Stimulated activated CD8-positive, alpha-beta memory T cell treated with anti-CD3 and anti-CD28 coated beads, Interleukin-15, amount 100 ng/mL, for 48 hours (primary cell): ENCODE data around the gene COL21A1.
"Not testable (repeated sequence)": the region's sequence is repeated elsewhere in the genome, so short reads cannot be mapped to it uniquely, and the experiment has no call there.

Source experiments
- DNase-seq, 2 donors: peaks; one replicate each; pipeline ENCODE4 v3.0.0-alpha.2; 2020; ENCODE audit warnings: low read depth in 2 of 2

The COL21A1 gene

DNA sequence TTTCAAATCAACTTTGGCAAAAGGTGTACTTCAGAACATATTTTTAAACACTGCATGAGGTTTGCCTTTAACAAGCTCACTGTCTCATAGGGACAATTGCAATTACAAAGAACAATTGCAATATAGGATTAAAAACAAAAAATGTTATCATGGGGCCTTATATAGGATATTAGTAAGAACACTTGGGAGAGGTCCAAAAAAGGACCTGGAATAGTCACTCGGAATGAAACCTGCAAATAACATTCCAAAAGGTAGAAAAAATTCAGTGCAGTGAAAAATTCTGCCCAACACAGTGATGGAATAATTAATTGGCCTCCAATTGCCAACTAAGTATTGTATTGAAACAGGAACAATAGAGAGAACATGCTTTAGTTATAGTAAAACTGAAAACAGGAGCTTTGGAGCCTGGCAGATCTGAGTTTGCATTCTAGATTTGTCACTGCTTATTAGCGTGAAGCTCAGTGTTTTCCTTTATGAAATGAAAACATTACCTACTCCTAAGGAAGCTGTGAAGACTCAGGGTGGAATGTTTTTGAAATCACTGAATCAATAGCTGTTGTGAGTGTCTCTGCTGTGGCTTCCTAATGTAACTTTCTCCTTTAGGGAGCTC, 199.3 kb downstream of the COL21A1 start:
- DNase-seq, result no peak

GRCh38 chr6:56046576-56046975, 200.8 kb downstream of the COL21A1 start:
- no peak for DNase-seq

- no peak for DNase-seq
Measured at GRCh38 chr6:56043761-56044160, 203.6 kb downstream of the COL21A1 start.

- DNase-seq, result no peak
Measured at GRCh38 chr6:56043076-56043475, 204.3 kb downstream of the COL21A1 start.

GRCh38 chr6:56041591-56041990, 205.8 kb downstream of the COL21A1 start:
- no peak for DNase-seq

GRCh38 chr6:56040889-56041301, 206.5 kb downstream of the COL21A1 start:
- no peak for DNase-seq

GRCh38 chr6:56040223-56040622, 207.2 kb downstream of the COL21A1 start:
- no peak for DNase-seq

DNA sequence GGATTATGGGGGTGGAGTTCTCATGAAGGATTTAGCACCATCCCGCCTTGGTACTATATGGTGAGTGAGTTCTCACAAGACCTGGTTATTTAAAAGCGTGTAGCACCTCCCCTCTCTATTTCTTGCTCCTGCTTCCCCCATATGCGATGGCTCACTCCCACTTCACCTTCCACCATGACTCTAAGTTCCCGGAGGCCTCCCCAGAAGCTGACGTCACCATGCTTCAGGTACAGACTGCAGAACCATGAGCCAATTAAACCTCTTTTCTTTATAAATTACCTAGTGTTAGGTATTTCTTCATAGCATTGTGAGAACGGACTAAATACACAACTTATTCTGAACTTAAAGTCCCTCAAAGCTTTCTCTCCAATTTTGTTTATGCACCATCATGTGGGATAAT, 208.6 kb downstream of the COL21A1 start:
- no peak for DNase-seq

GRCh38 chr6:56037601-56038000, 209.8 kb downstream of the COL21A1 start:
- no peak for DNase-seq

GRCh38 chr6:56036916-56037600, 210.3 kb downstream of the COL21A1 start:
- no peak for DNase-seq

GRCh38 chr6:56033401-56033800, 214.0 kb downstream of the COL21A1 start:
- no peak for DNase-seq

DNA sequence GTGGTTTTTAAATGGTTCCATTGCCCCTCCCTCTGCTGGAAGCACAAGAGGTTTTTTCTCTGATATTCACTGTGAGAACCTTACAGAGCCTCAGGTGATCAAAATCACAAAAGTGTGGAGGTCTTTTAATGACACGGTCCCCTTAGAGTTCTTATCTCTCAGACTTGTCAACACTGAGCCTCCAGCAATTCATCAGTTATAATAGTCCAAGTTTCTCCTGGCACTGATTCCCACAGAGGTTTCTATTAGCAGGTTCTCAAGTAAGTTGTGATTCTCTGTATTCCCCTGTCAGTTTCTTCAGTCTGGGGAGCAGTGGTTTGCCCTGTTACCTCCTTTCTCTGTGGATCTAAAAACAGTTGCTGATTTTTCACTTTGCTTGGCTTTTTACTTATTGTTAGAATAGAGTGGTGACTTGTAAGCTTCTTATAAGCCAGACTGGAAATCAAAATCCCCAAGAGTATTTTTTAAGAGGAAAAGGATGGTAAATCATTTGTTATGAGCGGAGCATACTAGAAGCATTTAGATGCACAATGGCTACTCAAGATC, 214.6 kb downstream of the COL21A1 start:
- no peak for DNase-seq

- DNase-seq, result no peak
Measured at GRCh38 chr6:56027865-56028264, 219.5 kb downstream of the COL21A1 start.

DNA sequence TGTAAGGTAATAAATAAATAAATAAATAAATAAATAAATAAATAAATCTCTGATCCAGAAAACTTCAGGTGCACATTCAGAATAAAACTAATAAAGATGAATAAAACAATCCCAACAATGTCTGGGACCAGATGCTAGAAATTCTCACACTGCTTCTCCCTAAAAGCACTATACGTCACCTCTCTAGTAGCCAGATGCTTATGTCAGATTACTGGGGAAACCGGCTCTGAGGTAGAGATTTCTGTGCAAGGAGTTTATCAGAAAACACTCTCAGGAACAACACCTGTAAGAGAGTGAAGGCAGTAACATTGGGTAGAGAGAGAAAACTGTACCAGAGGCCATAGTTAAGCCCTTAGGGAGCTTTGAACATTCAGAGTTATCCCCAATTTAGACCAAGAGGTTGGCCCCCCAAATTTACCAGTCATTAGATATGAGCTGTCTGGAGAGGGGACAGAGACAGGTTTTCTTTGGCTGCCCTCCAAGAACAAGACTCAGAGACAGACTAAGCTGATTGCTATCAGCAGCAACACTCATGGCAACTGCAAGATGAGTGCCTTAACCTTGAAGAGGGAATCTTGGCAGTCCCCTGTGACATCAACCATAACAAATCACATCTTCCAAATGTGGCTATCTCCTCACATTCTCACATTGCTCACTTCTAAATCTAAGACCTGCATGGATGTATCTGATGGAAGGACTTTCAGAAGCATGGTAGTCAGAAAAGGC, 220.8 kb downstream of the COL21A1 start:
- DNase-seq, result no peak

DNA sequence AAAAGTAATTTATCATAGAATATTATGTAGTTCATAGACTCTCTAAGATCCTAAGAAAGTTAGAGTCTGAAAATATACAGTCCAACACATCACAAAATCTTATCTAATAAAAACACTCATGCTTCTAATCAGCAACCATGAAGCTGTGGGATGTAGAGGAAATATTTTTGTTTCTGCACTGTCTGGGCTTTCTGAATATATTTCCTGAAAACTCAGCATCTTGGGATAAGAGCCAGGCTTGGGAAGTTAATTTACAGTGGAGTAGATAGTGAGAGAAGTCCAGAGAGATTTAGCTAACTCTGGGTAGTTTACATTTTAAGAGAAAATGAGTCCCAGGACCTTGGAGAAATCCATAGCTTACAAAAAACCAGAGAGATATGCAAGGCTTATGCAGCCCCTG, 221.6 kb downstream of the COL21A1 start:
- no peak for DNase-seq

DNA sequence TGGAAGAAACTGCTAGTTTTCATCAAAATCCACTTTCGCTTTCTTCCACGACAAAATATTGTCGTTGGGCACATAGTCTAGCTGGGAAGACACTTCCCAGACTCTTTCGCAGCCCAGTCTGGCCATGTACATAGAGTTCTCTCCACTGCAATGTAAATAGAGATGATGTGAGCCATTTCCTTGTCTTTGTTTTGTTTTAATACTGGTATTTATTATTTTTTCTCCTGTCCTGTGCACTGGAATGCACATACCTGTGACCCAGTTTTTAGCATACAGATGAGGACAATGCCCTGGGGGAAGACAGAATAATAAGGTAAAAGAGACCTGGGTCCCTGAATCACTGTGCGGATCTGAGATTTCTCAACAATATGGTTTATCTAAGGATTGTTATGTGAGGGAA, 222.4 kb downstream of the COL21A1 start:
- no peak for DNase-seq

DNA sequence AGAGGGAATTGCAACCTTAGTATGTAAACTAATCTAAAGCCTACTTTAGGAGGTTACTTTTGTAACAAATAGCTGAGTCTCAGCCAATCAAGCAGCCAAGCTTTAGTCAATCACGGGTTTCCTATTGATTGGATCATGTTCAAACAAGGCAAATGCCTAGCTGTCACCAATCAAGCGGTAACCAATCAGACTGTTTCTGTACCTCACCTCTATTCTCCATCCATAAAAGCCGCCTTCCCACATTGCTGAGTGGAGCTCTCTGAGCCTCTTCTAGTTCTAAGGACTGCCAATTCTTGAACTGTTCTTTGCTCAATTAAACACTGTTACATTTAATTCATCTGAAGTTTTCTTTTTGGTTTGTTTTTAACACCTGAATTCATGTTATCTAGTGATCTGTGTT, 223.6 kb downstream of the COL21A1 start:
- DNase-seq, result no peak

GRCh38 chr6:56022678-56023077, 224.7 kb downstream of the COL21A1 start:
- DNase-seq, result no peak

DNA sequence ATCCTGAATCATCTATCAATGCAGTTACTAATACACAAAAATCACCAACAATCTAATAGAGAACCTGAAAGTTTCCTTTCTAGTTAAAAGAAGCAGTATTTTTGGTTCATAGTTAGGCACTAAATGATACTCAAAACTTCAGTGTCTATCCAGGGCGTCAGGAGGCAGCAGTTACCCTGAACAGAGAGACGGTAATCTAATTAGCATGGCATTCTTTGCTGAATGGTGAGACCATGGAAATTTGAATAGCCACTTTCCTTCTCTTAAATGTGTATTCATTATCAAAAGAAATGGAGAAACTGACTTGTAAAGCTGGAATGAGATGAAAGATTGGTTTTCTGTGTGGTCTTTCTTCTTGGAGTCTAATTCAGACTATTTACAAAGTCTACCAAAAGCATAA, 225.4 kb downstream of the COL21A1 start:
- DNase-seq, result no peak

GRCh38 chr6:56019973-56020372, 227.4 kb downstream of the COL21A1 start:
- no peak for DNase-seq

DNA sequence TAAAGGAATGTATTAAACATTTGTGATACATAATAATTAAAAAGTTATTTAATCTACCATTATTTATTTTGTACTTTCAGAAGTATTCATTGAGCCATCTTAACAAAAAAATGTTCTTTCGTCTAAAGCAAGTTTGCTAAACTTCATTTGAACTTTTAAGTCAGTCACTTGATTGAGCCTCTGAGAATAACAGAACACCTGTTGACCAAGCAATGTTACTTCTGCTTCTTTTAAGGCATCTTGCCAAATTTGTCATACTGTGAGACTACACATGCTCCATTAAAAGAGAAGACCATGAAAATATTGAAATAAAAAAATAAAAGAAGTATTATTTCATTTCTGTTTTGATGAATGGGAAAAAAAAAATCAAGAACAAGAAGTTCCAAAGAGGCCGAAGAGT, 230.2 kb downstream of the COL21A1 start:
- no peak for DNase-seq

DNA sequence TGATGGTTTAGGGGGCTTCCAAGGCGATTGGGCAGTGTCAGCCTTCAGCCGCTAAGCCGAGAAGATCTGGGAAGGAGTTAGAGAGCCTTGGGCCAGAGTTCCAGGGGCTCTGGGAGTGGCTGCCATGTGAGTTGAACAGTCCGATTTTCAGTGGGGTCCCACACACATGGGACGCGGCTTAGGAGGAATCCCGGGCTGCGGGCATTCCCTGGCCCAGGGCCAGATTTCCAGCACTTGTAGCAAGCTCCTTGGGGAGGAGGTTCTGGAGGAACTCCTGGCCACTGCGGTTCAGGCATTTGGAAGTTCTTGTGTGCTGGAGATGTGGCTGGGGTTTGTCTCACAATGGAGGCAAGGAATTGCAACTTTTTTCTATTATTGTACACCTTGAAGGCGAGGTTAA, 233.3 kb downstream of the COL21A1 start:
- not testable (repeated sequence) for DNase-seq

GRCh38 chr6:56009636-56010035, 237.7 kb downstream of the COL21A1 start:
- no peak for DNase-seq
